K562 (cell line): Measurements from ENCODE around the gene SENP1. TPM values are rescaled to one million over a fixed set of nuclear protein-coding genes. Genes with fewer than 3 reads are reported as not detected.

Source experiments
- ATAC-seq: fragments of 200-7000 bp; cut with Tn5 transposase; 3 replicates; pipeline ENCODE4 v1.9.1; 2020; ENCODE audit warnings: moderate library complexity
- BruUV-seq: library from RNA; stranded (reverse); fragments of 400-500 nt; replicated peaks from 2 replicates; lab custom pipeline; 2021; lab: Mats Ljungman, UMichigan
- CTCF ChIA-PET: fragments of 300-600 bp; formaldehyde crosslinking; extraction: SDS; loops from one replicate; lab custom pipeline; 2021; ENCODE audit warnings: low intra/inter-chr PET ratio; lab: Yijun Ruan, JAX
- POLR2A ChIA-PET: fragments of 300-600, 350-650 bp; sonication (Branson Sonifier 250); formaldehyde crosslinking; extraction: SDS; loops from one replicate; lab custom pipeline; 2021; ENCODE audit warnings: antibody characterized with exemption, inconsistent platforms; lab: Yijun Ruan, JAX
- DNase-seq, 4 experiments: peaks; one replicate each; pipeline versions ENCODE4 v3.0.0 to v3.0.0-alpha.2; 2011 to 2018; ENCODE audit warnings: low spot score in 3 of 4, mixed read lengths in 3 of 4; ENCODE audit errors: extremely low read depth in 1 of 4
- FAIRE-seq: peaks from 2 replicates; lab custom pipeline; 2011; peaks lifted over from hg19 to GRCh38; lab: Jason Lieb, UNC
- H2AFZ ChIP-seq: 2 replicates; pipeline ENCODE4 v1.6.0; 2011; ENCODE audit warnings: low read depth, low read length, control low read depth, inconsistent platforms
- H3K27ac ChIP-seq: fragments of 200-600 bp; 3 replicates; pipeline ENCODE4 v1.8.0; 2011; ENCODE audit warnings: low read depth, mild to moderate bottlenecking, control low read depth, inconsistent platforms, low read length, moderate library complexity, mixed read lengths; ENCODE audit errors: extremely low read depth
- H3K27me3 ChIP-seq, 2 experiments: fragments of 300-600 bp in 1 of 2; 2 replicates in 1 of 2; 3 replicates in 1 of 2; pipeline versions ENCODE4 v1.6.0 to v1.8.0; 2011; ENCODE audit warnings: inconsistent platforms in 2 of 2, low read length in 2 of 2, mild to moderate bottlenecking in 1 of 2, mixed read lengths in 1 of 2, moderate library complexity in 1 of 2; ENCODE audit not compliant: control insufficient read depth in 2 of 2, insufficient read depth in 2 of 2
- H3K36me3 ChIP-seq: fragments of 300-600 bp; 3 replicates; pipeline ENCODE4 v1.8.0; 2011; ENCODE audit warnings: mild to moderate bottlenecking, low read length, inconsistent platforms; ENCODE audit not compliant: control insufficient read depth, insufficient read depth
- H3K4me1 ChIP-seq, 2 experiments: fragments of 200-600 bp in 1 of 2; replicated peaks in 1 of 2; 2 replicates in 1 of 2; 3 replicates in 1 of 2; pipeline versions ENCODE4 v1.5.1 to v1.8.0; 2011; ENCODE audit warnings: inconsistent platforms in 2 of 2, low read length in 2 of 2, mild to moderate bottlenecking in 1 of 2, mixed read lengths in 1 of 2, moderate library complexity in 1 of 2; ENCODE audit not compliant: control insufficient read depth in 2 of 2, insufficient read depth in 2 of 2
- H3K4me2 ChIP-seq: 2 replicates; pipeline ENCODE4 v1.6.1; 2011; ENCODE audit warnings: low read length, control low read depth, inconsistent platforms, mixed read lengths; ENCODE audit not compliant: insufficient read depth
- H3K4me3 ChIP-seq: fragments of 200-600 bp; sonication (generic), shearing (Covaris generic); 2 replicates; pipeline ENCODE4 v1.5.1; 2016; ENCODE audit warnings: control low read depth, inconsistent platforms
- H3K79me2 ChIP-seq: fragments of 200-600 bp; 3 replicates; pipeline ENCODE4 v1.8.0; 2011; ENCODE audit warnings: low read length, inconsistent platforms; ENCODE audit not compliant: control insufficient read depth, insufficient read depth
- H3K9ac ChIP-seq, 2 experiments: 2 replicates each; pipeline versions ENCODE4 v1.6.0 to v1.6.1; 2011; ENCODE audit warnings: low read depth in 2 of 2, low read length in 2 of 2, control low read depth in 1 of 2, inconsistent platforms in 1 of 2, mild to moderate bottlenecking in 1 of 2, mixed read lengths in 1 of 2; ENCODE audit not compliant: insufficient read depth in 1 of 2
- H3K9me1 ChIP-seq: one replicate; pipeline ENCODE4 v1.6.0; 2011; ENCODE audit warnings: inconsistent platforms, mild to moderate bottlenecking, low read length, moderate library complexity; ENCODE audit not compliant: control insufficient read depth, insufficient read depth
- H3K9me3 ChIP-seq: replicated peaks from 2 replicates; pipeline ENCODE4 v1.5.1; 2011; ENCODE audit warnings: low read depth, low read length, inconsistent platforms; ENCODE audit not compliant: control insufficient read depth, insufficient read depth
- H4K20me1 ChIP-seq: replicated peaks from 2 replicates; pipeline ENCODE4 v1.6.1; 2011; ENCODE audit warnings: low read length, inconsistent platforms, mixed read lengths; ENCODE audit not compliant: control insufficient read depth, insufficient read depth
- CAMTA2 ChIP-seq: fragments of 250-450 bp; sonication (Bioruptor Pico); conservative IDR thresholded peaks from 2 replicates; pipeline ENCODE4 v1.5.1; 2022
- CBX1 ChIP-seq: sonication (generic); IDR thresholded peaks from 2 replicates; pipeline ENCODE4 v1.6.1; 2016; ENCODE audit warnings: antibody characterized with exemption, low read depth, mild to moderate bottlenecking
- ETS1 ChIP-seq: conservative IDR thresholded peaks from 2 replicates; pipeline ENCODE4 v1.6.1; 2011; ENCODE audit warnings: low read depth, mild to moderate bottlenecking, low read length; ENCODE audit not compliant: control insufficient read depth
- ILK ChIP-seq: fragments of 450-650 bp; IDR thresholded peaks from 2 replicates; pipeline ENCODE4 v1.6.1; 2016; ENCODE audit warnings: missing genetic modification characterization, low read depth, mild to moderate bottlenecking, missing compliant biosample characterization, moderate library complexity, borderline replicate concordance
- IRF2 ChIP-seq: sonication (generic); formaldehyde crosslinking; IDR thresholded peaks from 2 replicates; pipeline ENCODE4 v1.8.1; 2022; ENCODE audit warnings: mild to moderate bottlenecking, missing genetic modification reagents
- KAT8 ChIP-seq: fragments of 450-650 bp; IDR thresholded peaks from 2 replicates; pipeline ENCODE4 v1.6.1; 2016; ENCODE audit warnings: low read depth, mild to moderate bottlenecking
- NELFE ChIP-seq: IDR thresholded peaks from 2 replicates; pipeline ENCODE4 v1.6.1; 2011; ENCODE audit warnings: mild to moderate bottlenecking; ENCODE audit not compliant: insufficient read depth, insufficient read length
- POU5F1 ChIP-seq: fragments of 150-350 bp; IDR thresholded peaks from 2 replicates; pipeline ENCODE4 v1.6.1; 2014; ENCODE audit warnings: borderline replicate concordance, low read length, low read depth, mild to moderate bottlenecking; ENCODE audit not compliant: partially characterized antibody
- RUNX1 ChIP-seq: sonication (generic); IDR thresholded peaks from 2 replicates; pipeline ENCODE4 v1.6.1; 2016; ENCODE audit warnings: antibody characterized with exemption, low read depth
- SMARCC2 ChIP-seq: fragments of 450-650 bp; IDR thresholded peaks from 2 replicates; pipeline ENCODE4 v1.6.1; 2017; ENCODE audit warnings: antibody characterized with exemption, moderate library complexity, mild to moderate bottlenecking, low read depth
- SNRNP70 ChIP-seq: fragments of 200-400 bp; formaldehyde crosslinking; optimal IDR thresholded peaks from 2 replicates; pipeline ENCODE3; 2017; ENCODE audit warnings: low read depth, low read length
- SRSF9 ChIP-seq: fragments of 200-400 bp; formaldehyde crosslinking; IDR thresholded peaks from 2 replicates; pipeline ENCODE4 v1.6.1; 2017; ENCODE audit warnings: low read depth, low read length, borderline replicate concordance
- ZBTB33 ChIP-seq: sonication (generic); formaldehyde crosslinking; IDR thresholded peaks from 2 replicates; pipeline ENCODE4 v1.8.1; 2023; ENCODE audit warnings: mild to moderate bottlenecking, missing genetic modification reagents
- ZNF175 ChIP-seq: fragments of 200-800 bp; sonication (Bioruptor generic); IDR thresholded peaks from 2 replicates; pipeline ENCODE4 v1.6.1; 2016; ENCODE audit warnings: low read depth, mild to moderate bottlenecking, missing genetic modification characterization, missing compliant biosample characterization
- ZNF232 ChIP-seq: sonication (generic); formaldehyde crosslinking; IDR thresholded peaks from 2 replicates; pipeline ENCODE4 v1.8.0; 2022; ENCODE audit warnings: mild to moderate bottlenecking, missing genetic modification reagents
- ZNF584 ChIP-seq: fragments of 200-800 bp; sonication (Bioruptor generic); IDR thresholded peaks from 2 replicates; pipeline ENCODE4 v1.6.1; 2016; ENCODE audit warnings: low read depth, mild to moderate bottlenecking, missing genetic modification characterization, missing compliant biosample characterization
- WGBS: fragments of 100-300 bp; shearing (Covaris generic); methylation state at CpG from one replicate; pipeline ENCODE4 v1.1.6; 2016; ENCODE audit warnings: low coverage, mixed read lengths; ENCODE audit not compliant: insufficient coverage; ENCODE audit errors: missing lambda C conversion rate; 5-methylcytosine and 5-hydroxymethylcytosine counted together
- in situ Hi-C: fragments of 300-500 bp; cut with MboI; formaldehyde crosslinking; loops from 4 replicates; pipeline ENCODE4 v1.15.0; 2018; ENCODE audit warnings: inconsistent platforms, mixed read lengths
- intact Hi-C: fragments of 100-400 bp; cut with micrococcal nuclease; formaldehyde crosslinking; loops from 2 replicates; pipeline ENCODE4 v1.14.2; 2022
- polyA plus RNA-seq, 8 experiments: library from polyadenylated mRNA; depleted of rRNA in 4 of 8; stranded (reverse) in 5 of 8; unstranded in 3 of 8; fragments of >200 nt; fragmentation: Nextera tagmentation in 2 of 8; fragmentation: Illumina TruSeq in 1 of 8; extraction: Ambion mirVana in 2 of 8; extraction: Trizol in 1 of 8; gene quantifications; 2 replicates each; pipeline versions ENCODE4 v1.2.1 to v1.2.3, GENCODE V29; 2011 to 2014; ENCODE audit warnings: inconsistent platforms in 1 of 8, missing spikeins in 1 of 8
- total RNA-seq, 7 experiments: library from RNA; depleted of rRNA in 6 of 7; stranded (reverse); fragments of >200 nt in 6 of 7; fragmentation: Illumina TruSeq in 2 of 7; extraction: Trizol in 2 of 7; gene quantifications; 2 replicates each; pipeline versions ENCODE4 v1.2.1 to v1.2.3, GENCODE V29; 2011 to 2021; ENCODE audit warnings: low replicate concordance in 1 of 7

Gene SENP1
- total and polyA plus RNA-seq, 9 of the 15 experiments (the other 6 are each of a cell fraction or from before 2014, with no cell fraction given): 15.5 to 59.0 (median 36.3) TPM

GRCh38 chr12:48044396-48044795, 61.5 kb downstream of the SENP1 start (continued):
- TF ChIP-seq POU5F1: no peak
- TF ChIP-seq CAMTA2 (CRISPR knock-in tag): no peak
- no peak for TF ChIP-seq KAT8
- no peak for TF ChIP-seq NELFE
- no peak for TF ChIP-seq ZNF232
- no peak for TF ChIP-seq ETS1

- ChIA-PET CTCF (no interaction called here), POLR2A (interaction anchor here (0.8 to 1.0 kb wide), 2 partner anchors 8 to 9 kb away, joined by 3 read pairs; no protein-coding TSS in a partner anchor)
- DNase-seq (no peak), FAIRE-seq (no peak), ATAC-seq (no peak)
- no TSS peak for BruUV-seq
- Histone ChIP-seq H3K4me2 (no peak overlapping the region), H3K9ac (no peak overlapping the region), H2AFZ (no peak overlapping the region), H4K20me1 (no peaks in the 10 kb centered on the region), H3K9me1 (no peaks in the 10 kb centered on the region), H3K79me2 (no peaks in the 10 kb centered on the region), H3K4me1 (no peaks in the 10 kb centered on the region), H3K27ac (no peak overlapping the region), H3K27me3 (no peaks in the 10 kb centered on the region)
- intact Hi-C loops (no loop called here), in situ Hi-C loops (no loop called here)
- TF ChIP-seq ZNF175 (CRISPR knock-in tag): no peak
- no peak for TF ChIP-seq SNRNP70
- TF ChIP-seq ZNF584 (CRISPR knock-in tag): no peak
- TF ChIP-seq IRF2: no peak
- no peak for TF ChIP-seq CBX1
- TF ChIP-seq ZBTB33 (CRISPR knock-in tag): no peak
- no peak for TF ChIP-seq ILK
- TF ChIP-seq SRSF9: no peak
- TF ChIP-seq RUNX1: no peak
- no peak for TF ChIP-seq SMARCC2
- TF ChIP-seq, all 486 proteins: peak for 0
- Histone ChIP-seq H3K36me3 (peaks cover 62% of the 10 kb centered on the region), H3K9me3 (no peaks in the 10 kb centered on the region), H3K4me3 (no peak overlapping the region)
- 49% methylated on average over 4 of the region's 4 CpGs for WGBS
These were observed 62.1 kb downstream of the SENP1 start for GRCh38 chr12:48043771-48044170.
